ENCODE measurements around the gene BUD13.

DNA sequence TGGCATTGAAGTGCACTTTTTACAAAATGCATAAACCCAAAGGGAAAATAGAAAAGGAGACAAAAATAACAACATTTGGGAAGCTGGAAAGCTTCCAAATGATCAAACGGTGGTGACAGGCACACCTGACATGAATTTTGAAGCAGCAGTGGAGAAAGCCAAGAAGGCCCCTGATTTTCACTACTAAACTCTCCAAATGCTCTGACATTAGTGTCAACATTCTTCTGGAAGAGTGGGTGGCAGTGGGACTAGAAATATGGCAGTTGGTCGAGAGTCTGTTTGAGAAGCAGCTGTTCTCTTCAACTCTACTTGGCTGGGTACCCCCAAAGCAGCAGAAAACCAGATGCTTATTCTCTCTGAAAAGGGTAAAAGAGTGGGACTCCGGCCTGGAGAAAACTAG, 31.2 kb upstream of the BUD13 start:
- TF ChIP-seq ZNF274 (CRISPR knock-in tag; IDR thresholded peaks at IDR 0.05) (no peak), ZNF24 (IDR thresholded peaks at IDR 0.05) (no peak), LCORL (IDR thresholded peaks at IDR 0.05) (no peak), LCORL (CRISPR knock-in tag; IDR thresholded peaks at IDR 0.05) (no peak), FOXM1 (CRISPR knock-in tag; IDR thresholded peaks at IDR 0.05) (no peak), SUZ12 (IDR thresholded peaks at IDR 0.05; ENCODE audit: low read depth, low read length) (no peak), POLR2G (IDR thresholded peaks at IDR 0.05; ENCODE audit: low read depth, low read length) (no peak), ZBTB21 (CRISPR knock-in tag; IDR thresholded peaks at IDR 0.05) (no peak)
- TF ChIP-seq, protein P1, sequence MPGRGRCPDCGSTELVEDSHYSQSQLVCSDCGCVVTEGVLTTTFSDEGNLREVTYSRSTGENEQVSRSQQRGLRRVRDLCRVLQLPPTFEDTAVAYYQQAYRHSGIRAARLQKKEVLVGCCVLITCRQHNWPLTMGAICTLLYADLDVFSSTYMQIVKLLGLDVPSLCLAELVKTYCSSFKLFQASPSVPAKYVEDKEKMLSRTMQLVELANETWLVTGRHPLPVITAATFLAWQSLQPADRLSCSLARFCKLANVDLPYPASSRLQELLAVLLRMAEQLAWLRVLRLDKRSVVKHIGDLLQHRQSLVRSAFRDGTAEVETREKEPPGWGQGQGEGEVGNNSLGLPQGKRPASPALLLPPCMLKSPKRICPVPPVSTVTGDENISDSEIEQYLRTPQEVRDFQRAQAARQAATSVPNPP (CRISPR knock-in tag; IDR thresholded peaks at IDR 0.05), result no peak
- TF ChIP-seq, protein P2, sequence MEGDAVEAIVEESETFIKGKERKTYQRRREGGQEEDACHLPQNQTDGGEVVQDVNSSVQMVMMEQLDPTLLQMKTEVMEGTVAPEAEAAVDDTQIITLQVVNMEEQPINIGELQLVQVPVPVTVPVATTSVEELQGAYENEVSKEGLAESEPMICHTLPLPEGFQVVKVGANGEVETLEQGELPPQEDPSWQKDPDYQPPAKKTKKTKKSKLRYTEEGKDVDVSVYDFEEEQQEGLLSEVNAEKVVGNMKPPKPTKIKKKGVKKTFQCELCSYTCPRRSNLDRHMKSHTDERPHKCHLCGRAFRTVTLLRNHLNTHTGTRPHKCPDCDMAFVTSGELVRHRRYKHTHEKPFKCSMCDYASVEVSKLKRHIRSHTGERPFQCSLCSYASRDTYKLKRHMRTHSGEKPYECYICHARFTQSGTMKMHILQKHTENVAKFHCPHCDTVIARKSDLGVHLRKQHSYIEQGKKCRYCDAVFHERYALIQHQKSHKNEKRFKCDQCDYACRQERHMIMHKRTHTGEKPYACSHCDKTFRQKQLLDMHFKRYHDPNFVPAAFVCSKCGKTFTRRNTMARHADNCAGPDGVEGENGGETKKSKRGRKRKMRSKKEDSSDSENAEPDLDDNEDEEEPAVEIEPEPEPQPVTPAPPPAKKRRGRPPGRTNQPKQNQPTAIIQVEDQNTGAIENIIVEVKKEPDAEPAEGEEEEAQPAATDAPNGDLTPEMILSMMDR (CRISPR knock-in tag; IDR thresholded peaks at IDR 0.05), result no peak
- TF ChIP-seq, protein P3, sequence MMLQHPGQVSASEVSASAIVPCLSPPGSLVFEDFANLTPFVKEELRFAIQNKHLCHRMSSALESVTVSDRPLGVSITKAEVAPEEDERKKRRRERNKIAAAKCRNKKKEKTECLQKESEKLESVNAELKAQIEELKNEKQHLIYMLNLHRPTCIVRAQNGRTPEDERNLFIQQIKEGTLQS (CRISPR knock-in tag; IDR thresholded peaks at IDR 0.05), result no peak

Measured in HepG2 (cell line).